HepG2 (cell line): ENCODE data around the gene CTBP1. TPM values are rescaled to one million over a fixed set of nuclear protein-coding genes. Genes with fewer than 3 reads are reported as not detected.

Experiments used
- ATAC-seq: fragments of 200-7000 bp; cut with Tn5 transposase; 3 replicates; pipeline ENCODE4 v1.9.1; 2020; ENCODE audit warnings: mild to moderate bottlenecking, moderate library complexity
- BruUV-seq: library from RNA; stranded (reverse); fragments of 400-500 nt; replicated peaks from 2 replicates; lab custom pipeline; 2021; lab: Mats Ljungman, UMichigan
- CTCF ChIA-PET: fragments of 300-600 bp; formaldehyde crosslinking; extraction: SDS; loops from one replicate; lab custom pipeline; 2021; ENCODE audit warnings: low total read pairs, inconsistent platforms, low intra/inter-chr PET ratio; lab: Yijun Ruan, JAX
- POLR2A ChIA-PET: fragments of 350-600 bp; sonication (Branson Sonifier 250); formaldehyde crosslinking; loops from one replicate; lab custom pipeline; 2020; ENCODE audit warnings: antibody characterized with exemption, inconsistent platforms; lab: Yijun Ruan, JAX
- DNase-seq: peaks from one replicate; pipeline ENCODE4 v3.0.0-alpha.2; 2015; ENCODE audit warnings: low spot score
- FAIRE-seq: peaks from 3 replicates; lab custom pipeline; 2011; peaks lifted over from hg19 to GRCh38; lab: Jason Lieb, UNC
- H2AFZ ChIP-seq: one replicate; pipeline ENCODE4 v1.6.1; 2011; ENCODE audit warnings: low read length, inconsistent platforms
- H3K27ac ChIP-seq: fragments of 300-600 bp; 3 replicates; pipeline ENCODE4 v1.8.0; 2011; ENCODE audit warnings: mixed run types, mild to moderate bottlenecking, mixed read lengths, low read length, inconsistent platforms; ENCODE audit not compliant: insufficient read depth; ENCODE audit errors: extremely low read length
- H3K27me3 ChIP-seq, 2 experiments: fragments of 200-600 bp in 1 of 2; 2 replicates in 1 of 2; 3 replicates in 1 of 2; pipeline versions ENCODE4 v1.6.0 to v1.8.0; 2011; ENCODE audit warnings: low read length in 2 of 2, mild to moderate bottlenecking in 2 of 2, moderate library complexity in 2 of 2, inconsistent platforms in 1 of 2; ENCODE audit not compliant: insufficient read depth in 2 of 2, control insufficient read depth in 1 of 2
- H3K36me3 ChIP-seq, 2 experiments: fragments of 200-600 bp in 1 of 2; replicated peaks in 1 of 2; 2 replicates in 1 of 2; 3 replicates in 1 of 2; pipeline versions ENCODE4 v1.5.1 to v1.8.0; 2011; ENCODE audit warnings: low read length in 2 of 2, inconsistent platforms in 1 of 2; ENCODE audit not compliant: insufficient read depth in 2 of 2, control insufficient read depth in 1 of 2
- H3K4me1 ChIP-seq: 2 replicates; pipeline ENCODE4 v1.5.1; 2012; ENCODE audit warnings: low read length, inconsistent platforms; ENCODE audit not compliant: insufficient read depth
- H3K4me2 ChIP-seq: 2 replicates; pipeline ENCODE4 v1.6.0; 2011; ENCODE audit warnings: low read depth, low read length, inconsistent platforms
- H3K4me3 ChIP-seq, 3 experiments: fragments of 200-600 bp in 1 of 3; sonication (generic), shearing (Covaris generic) in 1 of 3; replicated peaks in 1 of 3; 2 replicates each; pipeline ENCODE4 v1.5.1; 2011 to 2016; ENCODE audit warnings: low read length in 3 of 3, inconsistent platforms in 2 of 3, low read depth in 2 of 3, mild to moderate bottlenecking in 2 of 3, control low read depth in 1 of 3, mixed read lengths in 1 of 3; ENCODE audit not compliant: insufficient read depth in 1 of 3
- H3K79me2 ChIP-seq: one replicate; pipeline ENCODE4 v1.6.1; 2011; ENCODE audit warnings: low read length, inconsistent platforms; ENCODE audit not compliant: insufficient read depth
- H3K9ac ChIP-seq: 2 replicates; pipeline ENCODE4 v1.6.0; 2011; ENCODE audit warnings: mild to moderate bottlenecking, low read depth, low read length, inconsistent platforms; ENCODE audit not compliant: insufficient read depth
- H3K9me3 ChIP-seq: 2 replicates; pipeline ENCODE4 v1.5.1; 2012; ENCODE audit warnings: mild to moderate bottlenecking, low read length
- H4K20me1 ChIP-seq: 2 replicates; pipeline ENCODE4 v1.6.0; 2011; ENCODE audit warnings: inconsistent platforms, mild to moderate bottlenecking, low read length, moderate library complexity; ENCODE audit not compliant: insufficient read depth
- ESRRA ChIP-seq: sonication (generic); formaldehyde crosslinking; IDR thresholded peaks from 2 replicates; pipeline ENCODE4 v1.5.1; 2020; ENCODE audit warnings: mild to moderate bottlenecking, low read depth, missing genetic modification reagents
- FOXO1 ChIP-seq: sonication (generic); formaldehyde crosslinking; IDR thresholded peaks from 2 replicates; pipeline ENCODE4 v1.4.0; 2020; ENCODE audit warnings: missing genetic modification reagents
- GATAD1 ChIP-seq: IDR thresholded peaks from 2 replicates; pipeline ENCODE4 v1.6.1; 2016; ENCODE audit warnings: missing genetic modification reagents, missing compliant biosample characterization
- KLF13 ChIP-seq: sonication (generic); formaldehyde crosslinking; IDR thresholded peaks from 2 replicates; pipeline ENCODE4 v1.4.0; 2020; ENCODE audit warnings: mild to moderate bottlenecking, missing genetic modification reagents
- NPAS2 ChIP-seq: sonication (generic); formaldehyde crosslinking; IDR thresholded peaks from 2 replicates; pipeline ENCODE4 v1.8.0; 2022; ENCODE audit warnings: mild to moderate bottlenecking, missing genetic modification reagents, borderline replicate concordance
- RBM22 ChIP-seq: fragments of 200-400 bp; formaldehyde crosslinking; optimal IDR thresholded peaks from 2 replicates; pipeline ENCODE3; 2017; ENCODE audit warnings: mild to moderate bottlenecking, low read length, moderate library complexity
- SIX1 ChIP-seq: sonication (generic); formaldehyde crosslinking; IDR thresholded peaks from 2 replicates; pipeline ENCODE4 v1.4.0; 2020; ENCODE audit warnings: missing genetic modification reagents, borderline replicate concordance
- SRF ChIP-seq: IDR thresholded peaks from 2 replicates; pipeline ENCODE4 v1.6.1; 2011; ENCODE audit warnings: mild to moderate bottlenecking, low read depth, low read length, moderate library complexity
- TAF1 ChIP-seq: sonication (generic); formaldehyde crosslinking; IDR thresholded peaks from 2 replicates; pipeline ENCODE4 v1.4.0; 2020; ENCODE audit warnings: missing genetic modification reagents
- ZNF33B ChIP-seq: sonication (generic); formaldehyde crosslinking; IDR thresholded peaks from 2 replicates; pipeline ENCODE4 v1.5.1; 2020; ENCODE audit warnings: mild to moderate bottlenecking, missing genetic modification reagents
- ZNF460 ChIP-seq: sonication (generic); formaldehyde crosslinking; IDR thresholded peaks from 2 replicates; pipeline ENCODE4 v1.5.1; 2020; ENCODE audit warnings: missing genetic modification reagents, mild to moderate bottlenecking, borderline replicate concordance
- ZNF543 ChIP-seq: sonication (generic); formaldehyde crosslinking; IDR thresholded peaks from 2 replicates; pipeline ENCODE4 v1.4.0; 2020; ENCODE audit warnings: mild to moderate bottlenecking, missing genetic modification reagents
- ZNF589 ChIP-seq: sonication (generic); formaldehyde crosslinking; conservative IDR thresholded peaks from 2 replicates; pipeline ENCODE4 v1.8.0; 2022; ENCODE audit warnings: mild to moderate bottlenecking, moderate library complexity, missing genetic modification reagents
- ZNF614 ChIP-seq: IDR thresholded peaks from 2 replicates; pipeline ENCODE4 v1.6.1; 2018; ENCODE audit warnings: missing biosample characterization, missing genetic modification reagents, inconsistent platforms, borderline replicate concordance
- WGBS: methylation state at CpG from one replicate; pipeline ENCODE4 v1.1.6; 2017; ENCODE audit warnings: low lambda C conversion rate; 5-methylcytosine and 5-hydroxymethylcytosine counted together
- in situ Hi-C: cut with HindIII; loops from 2 replicates; pipeline ENCODE4 v1.10.0; 2017; ENCODE audit warnings: low pct_unique_long_range_greater_than_20kb; ENCODE audit not compliant: extremely low pct_ligation_motif_present
- intact Hi-C: fragments of 100-400 bp; cut with micrococcal nuclease; formaldehyde crosslinking; loops from one replicate; pipeline ENCODE4 v1.10.0; 2022; ENCODE audit not compliant: unreplicated experiment
- polyA plus RNA-seq, 8 experiments: library from polyadenylated mRNA; depleted of rRNA in 3 of 8; stranded (reverse) in 7 of 8; unstranded in 1 of 8; fragments of >200 nt; fragmentation: Illumina TruSeq in 4 of 8; extraction: Trizol in 4 of 8; gene quantifications; 2 replicates each; pipeline versions ENCODE4 v1.2.1 to v1.2.3, GENCODE V29; 2011 to 2016; ENCODE audit warnings: low read depth in 4 of 8, missing spikeins in 1 of 8, mixed read lengths in 1 of 8; ENCODE audit not compliant: insufficient read depth in 1 of 8
- total RNA-seq, 5 experiments: library from RNA; depleted of rRNA; stranded (reverse); fragments of >200 nt; fragmentation: Illumina TruSeq; extraction: Trizol; gene quantifications; 2 replicates each; pipeline ENCODE4 v1.2.3, GENCODE V29; 2016; ENCODE audit warnings: low read depth in 1 of 5
- TF ChIP-seq, protein P1 (sequence below): fragments of 450-650 bp; IDR thresholded peaks from 2 replicates; pipeline ENCODE4 v1.6.1; 2016
- TF ChIP-seq, protein P2 (sequence below): sonication (generic); formaldehyde crosslinking; IDR thresholded peaks from 2 replicates; pipeline ENCODE4 v1.8.1; 2022; ENCODE audit warnings: low read depth, mild to moderate bottlenecking, missing genetic modification reagents
- TF ChIP-seq, protein P3 (sequence below): sonication (generic); formaldehyde crosslinking; IDR thresholded peaks from 2 replicates; pipeline ENCODE4 v1.5.0; 2020; ENCODE audit warnings: mild to moderate bottlenecking, missing genetic modification reagents, moderate library complexity

Gene CTBP1
- total and polyA plus RNA-seq, 2 of the 13 experiments (the other 11 are each of a cell fraction or from before 2014, with no cell fraction given), result 78.5 to 112 TPM

DNA sequence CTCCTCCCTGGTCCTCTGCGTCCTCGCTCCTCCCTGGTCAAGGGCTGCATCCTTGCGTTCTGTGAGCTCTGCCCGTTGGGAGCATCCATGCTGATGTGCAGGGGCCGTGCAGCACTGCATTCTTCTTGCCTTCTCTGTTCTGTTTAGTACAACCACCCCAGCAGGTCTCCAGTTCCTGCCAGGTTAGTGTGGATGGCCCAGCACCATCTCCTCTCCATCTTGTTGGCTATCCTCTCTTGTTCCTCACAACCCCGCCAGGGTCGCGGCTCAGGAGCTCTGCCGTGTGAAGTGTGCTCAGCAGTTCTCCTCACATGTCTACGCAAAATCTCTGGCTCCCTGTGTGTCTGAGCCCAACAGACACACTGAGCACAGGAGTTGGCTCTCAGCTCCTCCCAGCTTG is 30.3 kb upstream of the CTBP1 start (continued):
- TF ChIP-seq KLF13 (CRISPR knock-in tag), result no peak
- TF ChIP-seq SIX1, result no peak
- TF ChIP-seq FOXO1, result no peak
- TF ChIP-seq GATAD1 (CRISPR knock-in tag), result no peak
- TF ChIP-seq, protein P1, sequence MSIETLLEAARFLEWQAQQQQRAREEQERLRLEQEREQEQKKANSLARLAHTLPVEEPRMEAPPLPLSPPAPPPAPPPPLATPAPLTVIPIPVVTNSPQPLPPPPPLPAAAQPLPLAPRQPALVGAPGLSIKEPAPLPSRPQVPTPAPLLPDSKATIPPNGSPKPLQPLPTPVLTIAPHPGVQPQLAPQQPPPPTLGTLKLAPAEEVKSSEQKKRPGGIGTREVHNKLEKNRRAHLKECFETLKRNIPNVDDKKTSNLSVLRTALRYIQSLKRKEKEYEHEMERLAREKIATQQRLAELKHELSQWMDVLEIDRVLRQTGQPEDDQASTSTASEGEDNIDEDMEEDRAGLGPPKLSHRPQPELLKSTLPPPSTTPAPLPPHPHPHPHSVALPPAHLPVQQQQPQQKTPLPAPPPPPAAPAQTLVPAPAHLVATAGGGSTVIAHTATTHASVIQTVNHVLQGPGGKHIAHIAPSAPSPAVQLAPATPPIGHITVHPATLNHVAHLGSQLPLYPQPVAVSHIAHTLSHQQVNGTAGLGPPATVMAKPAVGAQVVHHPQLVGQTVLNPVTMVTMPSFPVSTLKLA, result no peak
- no peak for TF ChIP-seq NPAS2 (CRISPR knock-in tag)
- no peak for TF ChIP-seq SRF

DNA sequence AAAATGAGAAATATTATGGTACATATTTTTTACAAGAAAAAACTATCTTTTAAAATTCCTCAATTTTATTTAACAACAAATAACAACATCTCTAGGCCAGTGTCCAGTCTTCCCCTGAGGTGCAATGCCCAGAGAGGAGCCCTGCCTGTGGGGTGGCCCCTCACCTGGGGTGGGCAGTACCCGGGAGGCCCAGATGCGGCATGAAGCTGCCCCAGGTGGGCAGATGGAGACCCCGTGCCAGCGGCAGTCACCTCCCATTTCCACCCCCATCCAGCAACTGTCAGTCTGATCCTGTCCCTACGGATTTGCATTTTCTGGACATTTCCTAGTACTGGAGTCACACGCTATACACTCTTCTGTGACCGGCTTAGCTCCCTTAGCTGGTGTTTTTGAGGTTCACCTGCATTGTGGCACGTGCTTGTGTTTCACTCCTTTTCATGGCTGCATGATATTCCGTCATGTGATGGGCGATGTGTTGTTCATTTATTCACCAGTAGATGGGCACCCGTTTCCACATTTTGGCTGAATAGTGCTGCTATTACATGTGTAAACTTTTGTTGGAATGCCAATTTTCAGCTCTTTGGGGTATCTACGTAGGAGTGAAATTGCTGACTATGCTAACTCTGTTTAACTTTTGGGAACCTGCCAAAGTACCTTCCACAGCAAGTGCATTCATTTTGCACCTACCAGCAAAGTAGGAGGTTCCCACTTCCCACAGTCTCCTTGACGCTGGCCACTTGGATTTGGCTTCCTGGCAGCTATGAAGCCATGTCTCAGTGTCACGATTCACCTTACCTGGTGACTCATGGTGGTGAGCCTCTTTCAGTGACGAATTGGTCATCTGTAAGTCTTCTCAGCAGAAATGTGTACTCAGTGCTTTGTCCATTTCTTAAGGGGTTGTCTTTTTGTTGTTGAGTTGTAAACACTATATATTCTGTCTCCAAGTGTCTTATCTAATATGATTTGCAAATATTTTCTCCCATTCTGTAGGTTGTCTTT is 29.0 kb upstream of the CTBP1 start:
- no peak for ATAC-seq
- no peak for FAIRE-seq
- Histone ChIP-seq H4K20me1 (no peaks in the 10 kb centered on the region), H3K9me3 (0 out of 2 replicates have a peak, but pooled peaks cover 2% of the 10 kb centered on the region), H3K4me3 (no peak overlapping the region), H3K9ac (no peak overlapping the region), H2AFZ (no peak overlapping the region), H3K27me3 (no peaks in the 10 kb centered on the region), H3K36me3 (no peaks in the 10 kb centered on the region), H3K4me1 (no peaks in the 10 kb centered on the region), H3K4me2 (no peak overlapping the region), H3K79me2 (no peaks in the 10 kb centered on the region), H3K27ac (no peak overlapping the region)
- intact Hi-C loops, result no loop called here
- POLR2A ChIA-PET, result no interaction called here
- WGBS, result 77% methylated on average over 15 of the region's 15 CpGs
- CTCF ChIA-PET, result no interaction called here
- BruUV-seq, result no TSS peak
- in situ Hi-C loops, result no loop called here
- no peak for DNase-seq
- TF ChIP-seq TAF1 (CRISPR knock-in tag) (no peak), ZNF460 (no peak), RBM22 (no peak), ZNF543 (no peak), ZNF614 (CRISPR knock-in tag) (no peak), ESRRA (CRISPR knock-in tag) (no peak), ZNF33B (no peak), ZNF589 (no peak)
- TF ChIP-seq, protein P2, sequence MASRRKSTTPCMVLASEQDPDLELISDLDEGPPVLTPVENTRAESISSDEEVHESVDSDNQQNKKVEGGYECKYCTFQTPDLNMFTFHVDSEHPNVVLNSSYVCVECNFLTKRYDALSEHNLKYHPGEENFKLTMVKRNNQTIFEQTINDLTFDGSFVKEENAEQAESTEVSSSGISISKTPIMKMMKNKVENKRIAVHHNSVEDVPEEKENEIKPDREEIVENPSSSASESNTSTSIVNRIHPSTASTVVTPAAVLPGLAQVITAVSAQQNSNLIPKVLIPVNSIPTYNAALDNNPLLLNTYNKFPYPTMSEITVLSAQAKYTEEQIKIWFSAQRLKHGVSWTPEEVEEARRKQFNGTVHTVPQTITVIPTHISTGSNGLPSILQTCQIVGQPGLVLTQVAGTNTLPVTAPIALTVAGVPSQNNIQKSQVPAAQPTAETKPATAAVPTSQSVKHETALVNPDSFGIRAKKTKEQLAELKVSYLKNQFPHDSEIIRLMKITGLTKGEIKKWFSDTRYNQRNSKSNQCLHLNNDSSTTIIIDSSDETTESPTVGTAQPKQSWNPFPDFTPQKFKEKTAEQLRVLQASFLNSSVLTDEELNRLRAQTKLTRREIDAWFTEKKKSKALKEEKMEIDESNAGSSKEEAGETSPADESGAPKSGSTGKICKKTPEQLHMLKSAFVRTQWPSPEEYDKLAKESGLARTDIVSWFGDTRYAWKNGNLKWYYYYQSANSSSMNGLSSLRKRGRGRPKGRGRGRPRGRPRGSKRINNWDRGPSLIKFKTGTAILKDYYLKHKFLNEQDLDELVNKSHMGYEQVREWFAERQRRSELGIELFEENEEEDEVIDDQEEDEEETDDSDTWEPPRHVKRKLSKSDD (CRISPR knock-in tag), result no peak
- TF ChIP-seq, protein P3, sequence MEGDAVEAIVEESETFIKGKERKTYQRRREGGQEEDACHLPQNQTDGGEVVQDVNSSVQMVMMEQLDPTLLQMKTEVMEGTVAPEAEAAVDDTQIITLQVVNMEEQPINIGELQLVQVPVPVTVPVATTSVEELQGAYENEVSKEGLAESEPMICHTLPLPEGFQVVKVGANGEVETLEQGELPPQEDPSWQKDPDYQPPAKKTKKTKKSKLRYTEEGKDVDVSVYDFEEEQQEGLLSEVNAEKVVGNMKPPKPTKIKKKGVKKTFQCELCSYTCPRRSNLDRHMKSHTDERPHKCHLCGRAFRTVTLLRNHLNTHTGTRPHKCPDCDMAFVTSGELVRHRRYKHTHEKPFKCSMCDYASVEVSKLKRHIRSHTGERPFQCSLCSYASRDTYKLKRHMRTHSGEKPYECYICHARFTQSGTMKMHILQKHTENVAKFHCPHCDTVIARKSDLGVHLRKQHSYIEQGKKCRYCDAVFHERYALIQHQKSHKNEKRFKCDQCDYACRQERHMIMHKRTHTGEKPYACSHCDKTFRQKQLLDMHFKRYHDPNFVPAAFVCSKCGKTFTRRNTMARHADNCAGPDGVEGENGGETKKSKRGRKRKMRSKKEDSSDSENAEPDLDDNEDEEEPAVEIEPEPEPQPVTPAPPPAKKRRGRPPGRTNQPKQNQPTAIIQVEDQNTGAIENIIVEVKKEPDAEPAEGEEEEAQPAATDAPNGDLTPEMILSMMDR (CRISPR knock-in tag), result peak; percentile 37; the same call in 1 of the 2 replicates
